SK-N-SH (cell line): Measurements from ENCODE around the gene TASOR2. TPM values are rescaled to one million over a fixed set of nuclear protein-coding genes. Genes with fewer than 3 reads are reported as not detected.

Source experiments
- CTCF ChIA-PET: fragments of 300-600, 350-600 bp; formaldehyde crosslinking; extraction: SDS; loops from one replicate; lab custom pipeline; 2021; lab: Yijun Ruan, JAX
- POLR2A ChIA-PET: fragments of 350-600 bp; sonication (Branson Sonifier 250); formaldehyde crosslinking; extraction: SDS; loops from one replicate; lab custom pipeline; 2020; ENCODE audit warnings: antibody characterized with exemption, inconsistent platforms; lab: Yijun Ruan, JAX
- DNase-seq: peaks from one replicate; pipeline ENCODE4 v3.0.0; 2012
- H2AFZ ChIP-seq: fragments of 200-600 bp; sonication (generic); 2 replicates; pipeline ENCODE4 v1.8.1; 2016; ENCODE audit warnings: antibody characterized with exemption, mild to moderate bottlenecking, low read depth
- H3F3A ChIP-seq: fragments of 200-600 bp; sonication (generic); replicated peaks from 2 replicates; pipeline ENCODE3; 2016; ENCODE audit warnings: antibody characterized with exemption, mild to moderate bottlenecking; ENCODE audit not compliant: insufficient read depth
- H3K27ac ChIP-seq, 2 experiments: fragments of 200-500 bp in 1 of 2; fragments of 200-600 bp in 1 of 2; sonication (Bioruptor generic) in 1 of 2; sonication (generic), shearing (Covaris generic) in 1 of 2; 2 replicates each; pipeline versions ENCODE4 v1.5.1 to v1.6.1; 2014 to 2016; ENCODE audit warnings: low read depth in 2 of 2, inconsistent platforms in 1 of 2, low read length in 1 of 2, mild to moderate bottlenecking in 1 of 2, mixed read lengths in 1 of 2
- H3K27me3 ChIP-seq: fragments of 200-600 bp; sonication (generic), shearing (Covaris generic); 2 replicates; pipeline ENCODE4 v1.6.1; 2016; ENCODE audit warnings: mixed run types; ENCODE audit not compliant: insufficient read depth
- H3K36me3 ChIP-seq, 2 experiments: fragments of 200-500 bp in 1 of 2; fragments of 200-600 bp in 1 of 2; sonication (Bioruptor generic) in 1 of 2; sonication (generic) in 1 of 2; replicated peaks in 1 of 2; 2 replicates each; pipeline versions ENCODE3 to v1.5.1; 2014 to 2016; ENCODE audit warnings: low read length in 1 of 2, mild to moderate bottlenecking in 1 of 2; ENCODE audit not compliant: insufficient read depth in 2 of 2, control insufficient read depth in 1 of 2
- H3K4me1 ChIP-seq, 2 experiments: fragments of 200-500 bp in 1 of 2; fragments of 200-600 bp in 1 of 2; sonication (Bioruptor generic) in 1 of 2; sonication (generic), shearing (Covaris generic) in 1 of 2; 2 replicates each; pipeline versions ENCODE4 v1.5.1 to v1.6.1; 2014 to 2016; ENCODE audit warnings: low read depth in 1 of 2, low read length in 1 of 2, mixed run types in 1 of 2; ENCODE audit not compliant: insufficient read depth in 2 of 2, control insufficient read depth in 1 of 2
- H3K4me2 ChIP-seq: fragments of 200-600 bp; sonication (generic), shearing (Covaris generic); 2 replicates; pipeline ENCODE4 v1.6.1; 2017; ENCODE audit warnings: mixed run types
- H3K4me3 ChIP-seq, 2 experiments: fragments of 200-500 bp in 1 of 2; fragments of 200-600 bp in 1 of 2; sonication (Bioruptor generic) in 1 of 2; sonication (generic), shearing (Covaris generic) in 1 of 2; 2 replicates each; pipeline versions ENCODE4 v1.5.1 to v1.8.1; 2014 to 2016; ENCODE audit warnings: low read depth in 2 of 2, inconsistent platforms in 1 of 2, low read length in 1 of 2, mild to moderate bottlenecking in 1 of 2, mixed read lengths in 1 of 2, moderate library complexity in 1 of 2
- H3K79me2 ChIP-seq: fragments of 200-600 bp; sonication (generic); 2 replicates; pipeline ENCODE4 v1.8.1; 2017; ENCODE audit warnings: mild to moderate bottlenecking; ENCODE audit not compliant: insufficient read depth
- H3K9ac ChIP-seq: fragments of 200-600 bp; sonication (generic); 2 replicates; pipeline ENCODE4 v1.6.1; 2017; ENCODE audit warnings: mixed run types
- H3K9me2 ChIP-seq: fragments of 200-600 bp; sonication (generic); 2 replicates; pipeline ENCODE4 v1.6.1; 2017; ENCODE audit warnings: mixed run types
- H3K9me3 ChIP-seq: fragments of 200-600 bp; sonication (generic); 2 replicates; pipeline ENCODE4 v1.6.1; 2017; ENCODE audit warnings: mixed run types, mild to moderate bottlenecking, moderate library complexity
- H4K20me1 ChIP-seq: fragments of 200-600 bp; sonication (generic); 2 replicates; pipeline ENCODE4 v1.6.1; 2017; ENCODE audit warnings: mild to moderate bottlenecking, mixed run types; ENCODE audit not compliant: insufficient read depth
- CHD2 ChIP-seq: fragments of 150-350 bp; IDR thresholded peaks from 2 replicates; pipeline ENCODE4 v1.6.1; 2018; ENCODE audit warnings: low read length; ENCODE audit not compliant: partially characterized antibody
- FOSL2 ChIP-seq: IDR thresholded peaks from 2 replicates; pipeline ENCODE4 v1.4.0; 2012; ENCODE audit warnings: low read depth, mild to moderate bottlenecking, moderate library complexity, borderline replicate concordance
- NFIC ChIP-seq: IDR thresholded peaks from 2 replicates; pipeline ENCODE4 v1.4.0; 2012; ENCODE audit warnings: borderline replicate concordance
- RCOR1 ChIP-seq: fragments of 150-350 bp; IDR thresholded peaks from 2 replicates; pipeline ENCODE4 v1.6.1; 2017; ENCODE audit warnings: antibody characterized with exemption, low read length
- TAF1 ChIP-seq: IDR thresholded peaks from 2 replicates; pipeline ENCODE4 v1.6.1; 2012; ENCODE audit warnings: low read depth, mild to moderate bottlenecking, low read length, moderate library complexity, borderline replicate concordance
- WGBS: methylation state at CpG from one replicate; pipeline ENCODE4 v1.1.6; 2017; ENCODE audit warnings: low lambda C conversion rate; 5-methylcytosine and 5-hydroxymethylcytosine counted together
- polyA plus RNA-seq, 3 experiments: library from polyadenylated mRNA; depleted of rRNA; stranded (reverse); fragments of >200 nt; gene quantifications; 2 replicates each; pipeline ENCODE4 v1.2.3, GENCODE V29; 2012
- TF ChIP-seq, protein P1 (sequence below): fragments of 200-600 bp; sonication (generic); IDR thresholded peaks from 2 replicates; pipeline ENCODE4 v1.6.1; 2017; ENCODE audit warnings: antibody characterized with exemption, mild to moderate bottlenecking, moderate library complexity
- TF ChIP-seq, protein P2 (sequence below): fragments of 150-350 bp; IDR thresholded peaks from 2 replicates; pipeline ENCODE4 v1.6.1; 2017; ENCODE audit warnings: antibody characterized with exemption, low read length, low read depth, borderline replicate concordance

The TASOR2 gene
- polyA plus RNA-seq, 1 of the 3 experiments (the other 2 are of a cell fraction): 21.2 TPM

DNA sequence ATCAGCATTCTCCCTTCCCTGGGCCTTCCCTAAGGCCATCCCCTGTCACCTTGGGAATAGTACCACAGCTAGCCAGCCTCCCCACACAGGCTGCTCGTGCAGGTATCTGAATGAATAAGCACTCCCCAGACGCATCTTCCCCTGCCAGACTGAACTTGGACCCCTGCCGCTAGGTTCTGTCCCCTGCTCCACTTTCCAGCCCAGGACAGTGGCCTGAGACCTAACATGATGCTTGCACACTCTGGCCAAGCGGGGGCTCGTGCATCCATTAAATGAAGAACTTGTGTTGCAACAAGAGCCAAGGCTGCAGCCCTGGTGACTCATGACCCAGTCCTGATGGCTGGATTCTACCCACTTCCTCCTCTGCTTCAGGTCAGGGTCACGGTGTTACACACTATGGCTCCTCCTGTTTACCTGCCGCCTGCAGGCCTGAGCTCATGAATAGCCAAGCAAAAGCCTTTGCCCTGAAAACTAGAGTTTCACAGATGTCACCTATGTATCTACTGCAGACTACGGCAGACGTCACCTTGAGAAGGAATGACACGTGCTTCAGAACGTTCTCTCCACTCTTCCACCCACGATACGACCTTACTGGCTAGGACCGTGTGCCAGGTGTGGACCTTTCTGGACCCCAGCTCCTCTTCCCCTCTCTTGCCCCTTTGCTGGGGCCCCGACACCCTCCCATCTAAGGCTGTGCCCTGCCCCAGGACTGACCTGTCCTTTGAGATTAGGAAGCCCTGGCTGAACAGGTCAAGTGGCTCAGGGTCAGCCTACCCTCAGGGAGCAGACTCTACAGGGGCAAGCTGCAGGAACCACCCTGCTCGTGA lies 24.7 kb upstream of the TASOR2 start:
- Histone ChIP-seq H3K79me2 (peaks cover 10% of the 10 kb centered on the region; the same call in 1 of the 2 replicates), H3K27ac (no peak overlapping the region), H3K9me3 (no peaks in the 10 kb centered on the region), H3K4me1 (peaks cover 0 to 7% of the 10 kb centered on the region in 2 experiments; a peak in 1 of 4 replicates), H3K9me2 (no peaks in the 10 kb centered on the region), H3F3A (no peaks in the 10 kb centered on the region), H4K20me1 (0 out of 2 replicates have a peak, but pooled peaks cover 5% of the 10 kb centered on the region), H2AFZ (no peak overlapping the region), H3K4me3 (no peak overlapping the region), H3K27me3 (no peaks in the 10 kb centered on the region), H3K9ac (no peak overlapping the region), H3K4me2 (no peak overlapping the region), H3K36me3 (no peaks in the 10 kb centered on the region)
- CTCF ChIA-PET: interaction anchor here (1.2 to 1.4 kb wide), 3 partner anchors 24 to 37 kb away, joined by 3 read pairs; no protein-coding TSS in a partner anchor
- TF ChIP-seq FOSL2 (peak; percentile 20; the same call in 1 of the 2 replicates), TAF1 (no peak)
- TF ChIP-seq, protein P1, sequence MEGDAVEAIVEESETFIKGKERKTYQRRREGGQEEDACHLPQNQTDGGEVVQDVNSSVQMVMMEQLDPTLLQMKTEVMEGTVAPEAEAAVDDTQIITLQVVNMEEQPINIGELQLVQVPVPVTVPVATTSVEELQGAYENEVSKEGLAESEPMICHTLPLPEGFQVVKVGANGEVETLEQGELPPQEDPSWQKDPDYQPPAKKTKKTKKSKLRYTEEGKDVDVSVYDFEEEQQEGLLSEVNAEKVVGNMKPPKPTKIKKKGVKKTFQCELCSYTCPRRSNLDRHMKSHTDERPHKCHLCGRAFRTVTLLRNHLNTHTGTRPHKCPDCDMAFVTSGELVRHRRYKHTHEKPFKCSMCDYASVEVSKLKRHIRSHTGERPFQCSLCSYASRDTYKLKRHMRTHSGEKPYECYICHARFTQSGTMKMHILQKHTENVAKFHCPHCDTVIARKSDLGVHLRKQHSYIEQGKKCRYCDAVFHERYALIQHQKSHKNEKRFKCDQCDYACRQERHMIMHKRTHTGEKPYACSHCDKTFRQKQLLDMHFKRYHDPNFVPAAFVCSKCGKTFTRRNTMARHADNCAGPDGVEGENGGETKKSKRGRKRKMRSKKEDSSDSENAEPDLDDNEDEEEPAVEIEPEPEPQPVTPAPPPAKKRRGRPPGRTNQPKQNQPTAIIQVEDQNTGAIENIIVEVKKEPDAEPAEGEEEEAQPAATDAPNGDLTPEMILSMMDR: no peak
- DNase-seq: no peak
- 71% methylated on average over 15 of the region's 16 CpGs for WGBS
- POLR2A ChIA-PET: no interaction called here

DNA sequence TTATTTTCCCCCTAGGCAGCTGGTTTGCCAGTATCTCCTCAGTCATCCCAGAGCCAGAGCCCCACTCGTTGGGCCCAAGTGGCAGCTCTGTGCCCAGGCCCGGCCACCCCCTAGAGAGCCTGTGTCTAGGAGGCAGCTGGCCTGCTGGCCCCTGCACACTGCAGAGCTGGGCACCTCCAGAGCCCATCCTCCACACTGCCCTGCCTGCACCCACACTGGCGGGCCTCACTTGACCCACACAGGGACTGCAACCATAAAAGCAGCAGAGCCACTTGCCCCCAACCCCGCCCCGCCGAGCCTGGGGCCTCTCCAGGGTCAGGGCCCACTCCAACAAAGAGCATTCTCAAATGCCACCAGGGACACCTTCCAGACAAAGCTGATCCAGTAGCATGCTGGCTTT lies 23.6 kb upstream of the TASOR2 start:
- H3K79me2 ChIP-seq: peaks cover 13% of the 10 kb centered on the region; the same call in 1 of the 2 replicates
- 94% methylated on average over 6 of the region's 6 CpGs for WGBS
- H3K9ac ChIP-seq: no peak overlapping the region
- no peaks in the 10 kb centered on the region for H3K27me3 ChIP-seq
- no peaks in the 10 kb centered on the region for H3K9me2 ChIP-seq
- H3F3A ChIP-seq: no peaks in the 10 kb centered on the region
- no peak overlapping the region for H3K4me2 ChIP-seq
- ChIA-PET CTCF (interaction anchor here (1.1 to 1.4 kb wide), 3 partner anchors 25 to 153 kb away, joined by 3 read pairs; no protein-coding TSS in a partner anchor), POLR2A (no interaction called here)
- H2AFZ ChIP-seq: no peak overlapping the region
- TF ChIP-seq RCOR1: no peak
- TF ChIP-seq, protein P1: no peak
- no peak for TF ChIP-seq CHD2
- TF ChIP-seq, protein P2, sequence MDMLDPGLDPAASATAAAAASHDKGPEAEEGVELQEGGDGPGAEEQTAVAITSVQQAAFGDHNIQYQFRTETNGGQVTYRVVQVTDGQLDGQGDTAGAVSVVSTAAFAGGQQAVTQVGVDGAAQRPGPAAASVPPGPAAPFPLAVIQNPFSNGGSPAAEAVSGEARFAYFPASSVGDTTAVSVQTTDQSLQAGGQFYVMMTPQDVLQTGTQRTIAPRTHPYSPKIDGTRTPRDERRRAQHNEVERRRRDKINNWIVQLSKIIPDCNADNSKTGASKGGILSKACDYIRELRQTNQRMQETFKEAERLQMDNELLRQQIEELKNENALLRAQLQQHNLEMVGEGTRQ: no peak
- TF ChIP-seq NFIC: no peak
- peaks cover 0 to 14% of the 10 kb centered on the region in 2 experiments; a peak in 2 of 4 replicates for H3K4me1 ChIP-seq
- H3K4me3 ChIP-seq: no peak overlapping the region
- no peaks in the 10 kb centered on the region for H3K9me3 ChIP-seq
- no peaks in the 10 kb centered on the region for H3K36me3 ChIP-seq
- no peak for DNase-seq
- 0 out of 2 replicates have a peak, but pooled peaks cover 5% of the 10 kb centered on the region for H4K20me1 ChIP-seq
- H3K27ac ChIP-seq: no peak overlapping the region
